Measurements from ENCODE around the gene SPRTN. TPM values are rescaled to one million over a fixed set of nuclear protein-coding genes. Genes with fewer than 3 reads are reported as not detected.

SPRTN gene
- polyA plus RNA-seq, 1 of the 3 experiments (the other 2 are of a cell fraction) = 17.3 TPM

DNA sequence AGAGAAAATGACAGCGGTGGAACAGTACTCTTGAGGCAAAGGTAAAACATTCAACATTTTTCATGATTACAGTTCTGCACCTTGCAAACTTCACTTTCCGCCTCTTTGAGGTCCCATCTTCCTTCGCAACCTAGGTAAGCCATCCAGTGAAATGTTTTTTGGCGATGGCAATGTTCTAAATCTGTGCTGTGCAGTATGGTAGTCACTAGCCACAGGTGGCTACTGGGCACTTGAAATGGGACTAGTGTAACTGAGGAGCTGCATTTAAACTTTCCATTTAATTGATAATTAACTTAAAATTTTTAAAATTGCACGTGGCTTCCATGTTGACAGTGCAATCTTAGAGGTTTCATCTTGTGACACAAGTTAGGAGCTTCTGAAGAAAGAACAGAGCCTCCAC is 13.4 kb upstream of the SPRTN start:
- Histone ChIP-seq H3K4me3 (ENCODE audit: low read depth in 2 of 2, low read length in 1 of 2) (no peak overlapping the region), H3F3A (replicated peaks; ENCODE audit: insufficient read depth) (no peaks in the 10 kb centered on the region), H4K20me1 (ENCODE audit: insufficient read depth) (no peaks in the 10 kb centered on the region), H2AFZ (ENCODE audit: low read depth) (no peak overlapping the region), H3K4me1 (ENCODE audit: control insufficient read depth in 1 of 2, insufficient read depth in 2 of 2, low read depth in 1 of 2, low read length in 1 of 2) (no peaks in the 10 kb centered on the region), H3K79me2 (ENCODE audit: insufficient read depth) (no peaks in the 10 kb centered on the region), H3K36me3 (replicated peaks in 1 of 2; ENCODE audit: control insufficient read depth in 1 of 2, insufficient read depth in 2 of 2, low read length in 1 of 2) (no peaks in the 10 kb centered on the region), H3K9me2 (no peaks in the 10 kb centered on the region), H3K4me2 (no peak overlapping the region), H3K27ac (ENCODE audit: low read depth in 2 of 2, low read length in 1 of 2) (no peak overlapping the region), H3K9ac (no peak overlapping the region), H3K9me3 (no peaks in the 10 kb centered on the region), H3K27me3 (ENCODE audit: insufficient read depth) (no peaks in the 10 kb centered on the region)
- TF ChIP-seq POLR2AphosphoS5 (IDR thresholded peaks at IDR 0.05; ENCODE audit: low read depth, low read length) = no peak
- TF ChIP-seq, protein P1, sequence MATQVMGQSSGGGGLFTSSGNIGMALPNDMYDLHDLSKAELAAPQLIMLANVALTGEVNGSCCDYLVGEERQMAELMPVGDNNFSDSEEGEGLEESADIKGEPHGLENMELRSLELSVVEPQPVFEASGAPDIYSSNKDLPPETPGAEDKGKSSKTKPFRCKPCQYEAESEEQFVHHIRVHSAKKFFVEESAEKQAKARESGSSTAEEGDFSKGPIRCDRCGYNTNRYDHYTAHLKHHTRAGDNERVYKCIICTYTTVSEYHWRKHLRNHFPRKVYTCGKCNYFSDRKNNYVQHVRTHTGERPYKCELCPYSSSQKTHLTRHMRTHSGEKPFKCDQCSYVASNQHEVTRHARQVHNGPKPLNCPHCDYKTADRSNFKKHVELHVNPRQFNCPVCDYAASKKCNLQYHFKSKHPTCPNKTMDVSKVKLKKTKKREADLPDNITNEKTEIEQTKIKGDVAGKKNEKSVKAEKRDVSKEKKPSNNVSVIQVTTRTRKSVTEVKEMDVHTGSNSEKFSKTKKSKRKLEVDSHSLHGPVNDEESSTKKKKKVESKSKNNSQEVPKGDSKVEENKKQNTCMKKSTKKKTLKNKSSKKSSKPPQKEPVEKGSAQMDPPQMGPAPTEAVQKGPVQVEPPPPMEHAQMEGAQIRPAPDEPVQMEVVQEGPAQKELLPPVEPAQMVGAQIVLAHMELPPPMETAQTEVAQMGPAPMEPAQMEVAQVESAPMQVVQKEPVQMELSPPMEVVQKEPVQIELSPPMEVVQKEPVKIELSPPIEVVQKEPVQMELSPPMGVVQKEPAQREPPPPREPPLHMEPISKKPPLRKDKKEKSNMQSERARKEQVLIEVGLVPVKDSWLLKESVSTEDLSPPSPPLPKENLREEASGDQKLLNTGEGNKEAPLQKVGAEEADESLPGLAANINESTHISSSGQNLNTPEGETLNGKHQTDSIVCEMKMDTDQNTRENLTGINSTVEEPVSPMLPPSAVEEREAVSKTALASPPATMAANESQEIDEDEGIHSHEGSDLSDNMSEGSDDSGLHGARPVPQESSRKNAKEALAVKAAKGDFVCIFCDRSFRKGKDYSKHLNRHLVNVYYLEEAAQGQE (IDR thresholded peaks at IDR 0.05; ENCODE audit: low read depth, low read length) = no peak
- no peak for TF ChIP-seq FOSL2 (IDR thresholded peaks at IDR 0.05; ENCODE audit: borderline replicate concordance, low read depth)
- TF ChIP-seq GATA2 (CRISPR knock-in tag; IDR thresholded peaks at IDR 0.05) = no peak
- TF ChIP-seq SIN3A (IDR thresholded peaks at IDR 0.05; ENCODE audit: borderline replicate concordance, low read depth, low read length) = no peak
- no peak for TF ChIP-seq JUND (IDR thresholded peaks at IDR 0.05)
- TF ChIP-seq TCF12 (IDR thresholded peaks at IDR 0.05) = no peak
- TF ChIP-seq NFIC (IDR thresholded peaks at IDR 0.05; ENCODE audit: borderline replicate concordance) = no peak
- TF ChIP-seq, protein P2, sequence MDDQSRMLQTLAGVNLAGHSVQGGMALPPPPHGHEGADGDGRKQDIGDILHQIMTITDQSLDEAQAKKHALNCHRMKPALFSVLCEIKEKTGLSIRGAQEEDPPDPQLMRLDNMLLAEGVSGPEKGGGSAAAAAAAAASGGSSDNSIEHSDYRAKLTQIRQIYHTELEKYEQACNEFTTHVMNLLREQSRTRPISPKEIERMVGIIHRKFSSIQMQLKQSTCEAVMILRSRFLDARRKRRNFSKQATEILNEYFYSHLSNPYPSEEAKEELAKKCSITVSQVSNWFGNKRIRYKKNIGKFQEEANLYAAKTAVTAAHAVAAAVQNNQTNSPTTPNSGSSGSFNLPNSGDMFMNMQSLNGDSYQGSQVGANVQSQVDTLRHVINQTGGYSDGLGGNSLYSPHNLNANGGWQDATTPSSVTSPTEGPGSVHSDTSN (IDR thresholded peaks at IDR 0.05) = no peak
- no peak for TF ChIP-seq CTCF (IDR thresholded peaks at IDR 0.05)
- TF ChIP-seq MAX (IDR thresholded peaks at IDR 0.05; ENCODE audit: low read depth) = no peak
- TF ChIP-seq EP300 (IDR thresholded peaks at IDR 0.05; ENCODE audit: borderline replicate concordance in 1 of 2, low read depth in 1 of 2, low read length in 1 of 2) = no peak
- no peak for TF ChIP-seq CHD2 (IDR thresholded peaks at IDR 0.05; ENCODE audit: low read length, partially characterized antibody)
- TF ChIP-seq, protein P3, sequence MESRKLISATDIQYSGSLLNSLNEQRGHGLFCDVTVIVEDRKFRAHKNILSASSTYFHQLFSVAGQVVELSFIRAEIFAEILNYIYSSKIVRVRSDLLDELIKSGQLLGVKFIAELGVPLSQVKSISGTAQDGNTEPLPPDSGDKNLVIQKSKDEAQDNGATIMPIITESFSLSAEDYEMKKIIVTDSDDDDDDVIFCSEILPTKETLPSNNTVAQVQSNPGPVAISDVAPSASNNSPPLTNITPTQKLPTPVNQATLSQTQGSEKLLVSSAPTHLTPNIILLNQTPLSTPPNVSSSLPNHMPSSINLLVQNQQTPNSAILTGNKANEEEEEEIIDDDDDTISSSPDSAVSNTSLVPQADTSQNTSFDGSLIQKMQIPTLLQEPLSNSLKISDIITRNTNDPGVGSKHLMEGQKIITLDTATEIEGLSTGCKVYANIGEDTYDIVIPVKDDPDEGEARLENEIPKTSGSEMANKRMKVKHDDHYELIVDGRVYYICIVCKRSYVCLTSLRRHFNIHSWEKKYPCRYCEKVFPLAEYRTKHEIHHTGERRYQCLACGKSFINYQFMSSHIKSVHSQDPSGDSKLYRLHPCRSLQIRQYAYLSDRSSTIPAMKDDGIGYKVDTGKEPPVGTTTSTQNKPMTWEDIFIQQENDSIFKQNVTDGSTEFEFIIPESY (IDR thresholded peaks at IDR 0.05; ENCODE audit: borderline replicate concordance, low read depth) = no peak
- TF ChIP-seq RAD21 (IDR thresholded peaks at IDR 0.05; ENCODE audit: low read length) = no peak
- no peak for TF ChIP-seq GABPA (IDR thresholded peaks at IDR 0.05; ENCODE audit: low read depth)
- no peak for TF ChIP-seq EZH2phosphoT487 (IDR thresholded peaks at IDR 0.05; ENCODE audit: borderline replicate concordance, low read depth)
- no peak for TF ChIP-seq SMC3 (IDR thresholded peaks at IDR 0.05; ENCODE audit: low read depth, low read length)
- no peak for TF ChIP-seq TEAD4 (IDR thresholded peaks at IDR 0.05; ENCODE audit: borderline replicate concordance, insufficient read depth)
- TF ChIP-seq RCOR1 (IDR thresholded peaks at IDR 0.05; ENCODE audit: low read length) = no peak
- POLR2A ChIA-PET = no interaction called here
- DNase-seq = no peak
- 63% methylated on average over 5 of the region's 5 CpGs for WGBS (ENCODE audit: low lambda C conversion rate)
- CTCF ChIA-PET = no interaction called here
